IMR-90 (cell line): ENCODE measurements around the gene AMER2. TPM values are rescaled to one million over a fixed set of nuclear protein-coding genes. Genes with fewer than 3 reads are reported as not detected.
A peak's percentile ranks its signal among the peaks of the same experiment; 100 is the strongest.

Source experiments
- ATAC-seq: fragments of 200-7000 bp; cut with Tn5 transposase; 2 replicates; pipeline ENCODE4 v1.9.1; 2020; ENCODE audit warnings: low read depth, mild to moderate bottlenecking, moderate library complexity
- BruUV-seq: library from RNA; stranded (reverse); fragments of 400-500 nt; replicated peaks from 2 replicates; lab custom pipeline; 2021; lab: Mats Ljungman, UMichigan
- CTCF ChIA-PET: fragments of 300-600 bp; formaldehyde crosslinking; extraction: SDS; loops from one replicate; lab custom pipeline; 2021; ENCODE audit warnings: antibody characterized with exemption; lab: Yijun Ruan, JAX
- POLR2A ChIA-PET: fragments of 300-600 bp; sonication (Branson Sonifier 250); formaldehyde crosslinking; loops from one replicate; lab custom pipeline; 2022; ENCODE audit warnings: antibody characterized with exemption; ENCODE audit not compliant: unreplicated experiment; lab: Charles Lee
- DNase-seq: peaks from one replicate; pipeline ENCODE4 v3.0.0; 2013
- H2AFZ ChIP-seq: replicated peaks from 2 replicates; pipeline ENCODE3; 2013; ENCODE audit warnings: low read length, mild to moderate bottlenecking; ENCODE audit not compliant: poor library complexity
- H2AK5ac ChIP-seq: 2 replicates; pipeline ENCODE4 v1.6.1; 2013; ENCODE audit warnings: low read depth, low read length, inconsistent platforms
- H2AK9ac ChIP-seq: replicated peaks from 2 replicates; pipeline ENCODE3; 2013; ENCODE audit warnings: mild to moderate bottlenecking, low read depth, low read length, moderate library complexity; ENCODE audit not compliant: poor library complexity
- H2BK120ac ChIP-seq: 2 replicates; pipeline ENCODE4 v1.6.1; 2013; ENCODE audit warnings: low read depth, low read length, inconsistent platforms
- H2BK15ac ChIP-seq: 3 replicates; pipeline ENCODE4 v1.6.1; 2013; ENCODE audit warnings: low read depth, low read length, inconsistent platforms
- H2BK20ac ChIP-seq: 2 replicates; pipeline ENCODE4 v1.6.1; 2013; ENCODE audit warnings: low read depth, mild to moderate bottlenecking, inconsistent platforms, low read length, moderate library complexity
- H2BK5ac ChIP-seq: 2 replicates; pipeline ENCODE4 v1.6.1; 2013; ENCODE audit warnings: mild to moderate bottlenecking, low read depth, low read length, inconsistent platforms; ENCODE audit not compliant: poor library complexity, severe bottlenecking
- H3K14ac ChIP-seq: replicated peaks from 2 replicates; pipeline ENCODE4 v1.6.1; 2013; ENCODE audit warnings: low read depth, low read length, inconsistent platforms
- H3K18ac ChIP-seq: 2 replicates; pipeline ENCODE4 v1.6.1; 2013; ENCODE audit warnings: low read depth, low read length, control low read depth
- H3K23ac ChIP-seq: 2 replicates; pipeline ENCODE4 v1.6.1; 2013; ENCODE audit warnings: low read depth, low read length, inconsistent platforms
- H3K27ac ChIP-seq: 2 replicates; pipeline ENCODE4 v1.5.1; 2013; ENCODE audit warnings: mild to moderate bottlenecking, control low read depth, low read length; ENCODE audit not compliant: insufficient read depth
- H3K27me3 ChIP-seq: 2 replicates; pipeline ENCODE4 v1.6.1; 2013; ENCODE audit warnings: low read length; ENCODE audit not compliant: control insufficient read depth, insufficient read depth
- H3K36me3 ChIP-seq: 2 replicates; pipeline ENCODE4 v1.6.1; 2013; ENCODE audit warnings: low read length, mixed read lengths; ENCODE audit not compliant: control insufficient read depth, insufficient read depth
- H3K4ac ChIP-seq: 2 replicates; pipeline ENCODE4 v1.6.1; 2013; ENCODE audit warnings: low read depth, low read length, inconsistent platforms
- H3K4me1 ChIP-seq: 2 replicates; pipeline ENCODE4 v1.6.1; 2013; ENCODE audit warnings: low read length, mixed read lengths; ENCODE audit not compliant: control insufficient read depth, insufficient read depth
- H3K4me2 ChIP-seq: 2 replicates; pipeline ENCODE4 v1.6.1; 2013; ENCODE audit warnings: low read depth, mild to moderate bottlenecking, control low read depth, low read length, moderate library complexity
- H3K4me3 ChIP-seq: 2 replicates; pipeline ENCODE4 v1.5.1; 2013; ENCODE audit warnings: low read depth, mild to moderate bottlenecking, control low read depth, low read length, moderate library complexity; ENCODE audit not compliant: insufficient read depth
- H3K56ac ChIP-seq: 2 replicates; pipeline ENCODE4 v1.6.1; 2013; ENCODE audit warnings: low read length, inconsistent platforms; ENCODE audit not compliant: insufficient read depth; ENCODE audit errors: extremely low read depth
- H3K79me1 ChIP-seq, 2 experiments: 2 replicates each; pipeline ENCODE4 v1.6.1; 2013; ENCODE audit warnings: low read length in 2 of 2, inconsistent platforms in 1 of 2, low read depth in 1 of 2
- H3K9ac ChIP-seq: 2 replicates; pipeline ENCODE4 v1.6.1; 2013; ENCODE audit warnings: low read depth, low read length, control low read depth
- H3K9me1 ChIP-seq: 2 replicates; pipeline ENCODE4 v1.6.1; 2013; ENCODE audit warnings: low read length, inconsistent platforms; ENCODE audit not compliant: insufficient read depth
- H3K9me3 ChIP-seq: 2 replicates; pipeline ENCODE4 v1.6.1; 2013; ENCODE audit warnings: low read length; ENCODE audit not compliant: control insufficient read depth, insufficient read depth
- H4K20me1 ChIP-seq: 2 replicates; pipeline ENCODE4 v1.6.1; 2013; ENCODE audit warnings: low read length, inconsistent platforms; ENCODE audit not compliant: insufficient read depth
- H4K5ac ChIP-seq: 2 replicates; pipeline ENCODE4 v1.6.1; 2013; ENCODE audit warnings: mild to moderate bottlenecking, low read depth, low read length, control low read depth
- H4K8ac ChIP-seq, 2 experiments: 2 replicates each; pipeline ENCODE4 v1.6.1; 2013; ENCODE audit warnings: low read depth in 2 of 2, low read length in 2 of 2, control low read depth in 1 of 2, inconsistent platforms in 1 of 2
- H4K91ac ChIP-seq: 2 replicates; pipeline ENCODE4 v1.6.1; 2013; ENCODE audit warnings: low read depth, low read length, inconsistent platforms; ENCODE audit not compliant: insufficient read depth
- BHLHE40 ChIP-seq: fragments of 150-350 bp; IDR thresholded peaks from 2 replicates; pipeline ENCODE4 v1.6.1; 2016; ENCODE audit warnings: mild to moderate bottlenecking, low read depth, low read length
- CEBPB ChIP-seq: IDR thresholded peaks from 2 replicates; pipeline ENCODE4 v1.6.1; 2012; ENCODE audit warnings: low read depth, low read length, improper control_type of control experiment
- CHD1 ChIP-seq: IDR thresholded peaks from 2 replicates; pipeline ENCODE4 v1.6.1; 2012; ENCODE audit warnings: low read depth, low read length, improper control_type of control experiment
- FOS ChIP-seq: fragments of 150-350 bp; IDR thresholded peaks from 2 replicates; pipeline ENCODE4 v1.6.1; 2016; ENCODE audit warnings: low read depth, low read length
- MAFK ChIP-seq: IDR thresholded peaks from 2 replicates; pipeline ENCODE4 v1.6.1; 2012; ENCODE audit warnings: low read depth, low read length, improper control_type of control experiment
- MAZ ChIP-seq: IDR thresholded peaks from 2 replicates; pipeline ENCODE4 v1.6.1; 2012; ENCODE audit warnings: low read depth, mild to moderate bottlenecking, low read length, improper control_type of control experiment, moderate library complexity, borderline replicate concordance
- MXI1 ChIP-seq: IDR thresholded peaks from 2 replicates; pipeline ENCODE4 v1.6.1; 2012; ENCODE audit warnings: low read depth, mild to moderate bottlenecking, low read length, moderate library complexity, borderline replicate concordance
- NFE2L2 ChIP-seq: fragments of 150-350 bp; IDR thresholded peaks from 2 replicates; pipeline ENCODE4 v1.6.1; 2016; ENCODE audit warnings: low read depth, mild to moderate bottlenecking, low read length
- POLR2A ChIP-seq: IDR thresholded peaks from 2 replicates; pipeline ENCODE4 v1.6.1; 2012; ENCODE audit warnings: mild to moderate bottlenecking, low read depth, low read length
- RAD21 ChIP-seq: IDR thresholded peaks from 2 replicates; pipeline ENCODE4 v1.6.1; 2012; ENCODE audit warnings: low read length, improper control_type of control experiment
- RCOR1 ChIP-seq: IDR thresholded peaks from 2 replicates; pipeline ENCODE4 v1.6.1; 2012; ENCODE audit warnings: mild to moderate bottlenecking, low read length, improper control_type of control experiment; ENCODE audit not compliant: insufficient replicate concordance
- RFX5 ChIP-seq: IDR thresholded peaks from 2 replicates; pipeline ENCODE4 v1.8.0; 2012; ENCODE audit warnings: low read depth, mild to moderate bottlenecking, low read length, moderate library complexity
- SMC3 ChIP-seq: fragments of 150-350 bp; IDR thresholded peaks from 2 replicates; pipeline ENCODE4 v1.6.1; 2016; ENCODE audit warnings: low read depth, mild to moderate bottlenecking, antibody characterized with exemption, low read length, moderate library complexity
- WGBS, 2 experiments: methylation state at CpG; one replicate each; pipeline versions ENCODE4 v1.1.5 to v1.1.7; 2013; ENCODE audit warnings: missing lambda C conversion rate in 2 of 2; ENCODE audit not compliant: insufficient read length in 1 of 2; ENCODE audit errors: extremely low coverage in 2 of 2; 5-methylcytosine and 5-hydroxymethylcytosine counted together
- dilution Hi-C: fragments of 300-500 bp; cut with HindIII; formaldehyde crosslinking; loops from one replicate; pipeline ENCODE4 v1.14.3; 2018; ENCODE audit warnings: low sequenced_read_pairs; ENCODE audit not compliant: unreplicated experiment
- in situ Hi-C: fragments of 300-500 bp; cut with MboI; formaldehyde crosslinking; loops from 3 replicates; pipeline ENCODE4 v1.14.3; 2019; ENCODE audit warnings: low sequenced_read_pairs, inconsistent platforms, mixed read lengths
- intact Hi-C: fragments of 100-400 bp; cut with micrococcal nuclease; formaldehyde crosslinking; loops from 2 replicates; pipeline ENCODE4 v1.10.0; 2022
- polyA plus RNA-seq, 3 experiments: library from polyadenylated mRNA; depleted of rRNA; stranded (reverse); fragments of >200 nt; gene quantifications; 2 replicates each; pipeline ENCODE4 v1.2.3, GENCODE V29; 2012; ENCODE audit warnings: low replicate concordance in 1 of 3
- total RNA-seq: library from RNA; depleted of rRNA; stranded (reverse); fragments of >200 nt; gene quantifications from 2 replicates; pipeline ENCODE4 v1.2.3, GENCODE V29; 2012
- TF ChIP-seq, protein P1 (sequence below): conservative IDR thresholded peaks from 2 replicates; pipeline ENCODE4 v1.5.1; 2012; ENCODE audit warnings: mild to moderate bottlenecking, low read depth, low read length, improper control_type of control experiment
- TF ChIP-seq, protein P2 (sequence below): fragments of 150-350 bp; IDR thresholded peaks from 2 replicates; pipeline ENCODE4 v1.6.1; 2017; ENCODE audit warnings: mild to moderate bottlenecking, antibody characterized with exemption, low read length, low read depth
- TF ChIP-seq, protein P3 (sequence below): fragments of 150-350 bp; IDR thresholded peaks from 2 replicates; pipeline ENCODE4 v1.6.1; 2016; ENCODE audit warnings: low read depth, mild to moderate bottlenecking, low read length, moderate library complexity, borderline replicate concordance

Gene AMER2
- total and polyA plus RNA-seq, 2 of the 4 experiments (the other 2 are of a cell fraction), result not detected

DNA sequence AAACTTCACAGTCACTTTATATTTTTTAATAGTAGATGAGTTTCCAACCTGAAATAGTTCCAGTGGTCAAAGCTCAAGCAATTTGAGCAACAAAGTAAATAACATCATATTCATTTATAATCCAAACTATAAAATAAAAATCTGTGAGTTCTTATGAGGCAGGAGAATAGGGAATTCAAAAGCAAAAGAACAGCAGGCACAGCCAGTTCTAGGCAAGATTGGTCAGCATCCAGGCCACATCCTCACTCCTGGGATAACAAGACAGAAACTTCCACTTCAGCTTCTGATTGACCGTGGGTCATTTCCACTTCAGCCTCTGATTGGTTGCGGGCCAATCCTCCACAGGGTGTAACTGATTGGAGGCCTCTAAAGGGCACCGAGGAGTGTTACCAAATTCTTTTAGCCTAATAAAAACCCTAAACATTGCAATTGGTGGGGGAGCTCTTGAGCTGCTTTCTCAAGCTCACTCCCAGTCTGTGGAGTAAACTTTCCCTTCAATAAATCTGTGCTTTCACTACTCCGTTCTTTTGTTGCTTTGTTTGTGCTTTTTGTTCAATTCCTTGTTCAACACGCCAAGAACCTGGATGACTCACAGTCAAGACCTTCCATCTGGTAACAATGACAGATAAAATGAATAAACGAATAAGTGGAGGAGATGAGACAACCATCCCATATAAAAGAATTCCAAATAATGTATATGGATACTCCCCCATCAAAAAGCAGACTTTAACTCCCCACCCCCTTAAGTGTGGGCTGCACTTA lies 42.6 kb upstream of the AMER2 start:
- ATAC-seq (peak; percentile 48), DNase-seq (peak; percentile 21)
- no peaks in the 10 kb centered on the region for H3K36me3 ChIP-seq
- no peak overlapping the region for H3K4ac ChIP-seq
- in situ Hi-C loops (no loop called here), dilution Hi-C loops (no loop called here), intact Hi-C loops (no loop called here)
- no peak overlapping the region for H2BK20ac ChIP-seq
- no peak overlapping the region for H2BK15ac ChIP-seq
- no peak overlapping the region for H3K4me2 ChIP-seq
- CTCF ChIA-PET, result no interaction called here
- no CpG with 5 or more reads among the region's 6 CpGs for WGBS, 2 experiments
- H3K9me1 ChIP-seq, result no peaks in the 10 kb centered on the region
- no peak overlapping the region for H3K27ac ChIP-seq
- no peak overlapping the region for H2AFZ ChIP-seq
- H2AK5ac ChIP-seq, result no peak overlapping the region
- no peak overlapping the region for H4K8ac ChIP-seq
- H3K18ac ChIP-seq, result no peak overlapping the region
- no peak overlapping the region for H3K9ac ChIP-seq
- TF ChIP-seq MAFK (no peak), BHLHE40 (no peak), SMC3 (no peak), CHD1 (no peak), MXI1 (no peak), NFE2L2 (no peak), RAD21 (no peak), POLR2A (no peak), RFX5 (no peak), MAZ (no peak), RCOR1 (no peak), FOS (no peak), CEBPB (no peak)
- TF ChIP-seq, protein P1, sequence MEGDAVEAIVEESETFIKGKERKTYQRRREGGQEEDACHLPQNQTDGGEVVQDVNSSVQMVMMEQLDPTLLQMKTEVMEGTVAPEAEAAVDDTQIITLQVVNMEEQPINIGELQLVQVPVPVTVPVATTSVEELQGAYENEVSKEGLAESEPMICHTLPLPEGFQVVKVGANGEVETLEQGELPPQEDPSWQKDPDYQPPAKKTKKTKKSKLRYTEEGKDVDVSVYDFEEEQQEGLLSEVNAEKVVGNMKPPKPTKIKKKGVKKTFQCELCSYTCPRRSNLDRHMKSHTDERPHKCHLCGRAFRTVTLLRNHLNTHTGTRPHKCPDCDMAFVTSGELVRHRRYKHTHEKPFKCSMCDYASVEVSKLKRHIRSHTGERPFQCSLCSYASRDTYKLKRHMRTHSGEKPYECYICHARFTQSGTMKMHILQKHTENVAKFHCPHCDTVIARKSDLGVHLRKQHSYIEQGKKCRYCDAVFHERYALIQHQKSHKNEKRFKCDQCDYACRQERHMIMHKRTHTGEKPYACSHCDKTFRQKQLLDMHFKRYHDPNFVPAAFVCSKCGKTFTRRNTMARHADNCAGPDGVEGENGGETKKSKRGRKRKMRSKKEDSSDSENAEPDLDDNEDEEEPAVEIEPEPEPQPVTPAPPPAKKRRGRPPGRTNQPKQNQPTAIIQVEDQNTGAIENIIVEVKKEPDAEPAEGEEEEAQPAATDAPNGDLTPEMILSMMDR, result no peak
- TF ChIP-seq, protein P2, sequence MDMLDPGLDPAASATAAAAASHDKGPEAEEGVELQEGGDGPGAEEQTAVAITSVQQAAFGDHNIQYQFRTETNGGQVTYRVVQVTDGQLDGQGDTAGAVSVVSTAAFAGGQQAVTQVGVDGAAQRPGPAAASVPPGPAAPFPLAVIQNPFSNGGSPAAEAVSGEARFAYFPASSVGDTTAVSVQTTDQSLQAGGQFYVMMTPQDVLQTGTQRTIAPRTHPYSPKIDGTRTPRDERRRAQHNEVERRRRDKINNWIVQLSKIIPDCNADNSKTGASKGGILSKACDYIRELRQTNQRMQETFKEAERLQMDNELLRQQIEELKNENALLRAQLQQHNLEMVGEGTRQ, result no peak
- TF ChIP-seq, protein P3, sequence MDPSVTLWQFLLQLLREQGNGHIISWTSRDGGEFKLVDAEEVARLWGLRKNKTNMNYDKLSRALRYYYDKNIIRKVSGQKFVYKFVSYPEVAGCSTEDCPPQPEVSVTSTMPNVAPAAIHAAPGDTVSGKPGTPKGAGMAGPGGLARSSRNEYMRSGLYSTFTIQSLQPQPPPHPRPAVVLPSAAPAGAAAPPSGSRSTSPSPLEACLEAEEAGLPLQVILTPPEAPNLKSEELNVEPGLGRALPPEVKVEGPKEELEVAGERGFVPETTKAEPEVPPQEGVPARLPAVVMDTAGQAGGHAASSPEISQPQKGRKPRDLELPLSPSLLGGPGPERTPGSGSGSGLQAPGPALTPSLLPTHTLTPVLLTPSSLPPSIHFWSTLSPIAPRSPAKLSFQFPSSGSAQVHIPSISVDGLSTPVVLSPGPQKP, result no peak
- H3K23ac ChIP-seq, result no peak overlapping the region
- no peak overlapping the region for H2BK120ac ChIP-seq
- no peaks in the 10 kb centered on the region for H4K20me1 ChIP-seq
- H3K27me3 ChIP-seq, result peaks cover 4% of the 10 kb centered on the region
- no peak overlapping the region for H2BK5ac ChIP-seq
- H3K14ac ChIP-seq, result no peak overlapping the region
- no peaks in the 10 kb centered on the region for H3K9me3 ChIP-seq
- H3K79me1 ChIP-seq, result no peaks in the 10 kb centered on the region
- no peak overlapping the region for H3K4me3 ChIP-seq
- no peak overlapping the region for H2AK9ac ChIP-seq
- H4K5ac ChIP-seq, result no peak overlapping the region
- POLR2A ChIA-PET, result no interaction called here
- no peak overlapping the region for H3K56ac ChIP-seq
- no TSS peak for BruUV-seq
- no peak overlapping the region for H4K91ac ChIP-seq
- no peaks in the 10 kb centered on the region for H3K4me1 ChIP-seq
